HG03575 (cell line): ENCODE results near the gene SUSD6.

Experiments used
- ATAC-seq: cut with Tn5 transposase; IDR thresholded peaks from one replicate; pipeline ENCODE4 v1.9.1; 2021; ENCODE audit not compliant: unreplicated experiment, insufficient number of reproducible peaks, low FRiP score; ENCODE audit errors: extremely low read depth

The SUSD6 gene

GRCh38 chr14:69699748-69700303 lies 88.4 kb downstream of the SUSD6 start:
- ATAC-seq: no peak

GRCh38 chr14:69700575-69700974 lies 89.2 kb downstream of the SUSD6 start:
- ATAC-seq: no peak

- no peak for ATAC-seq
These were observed 89.9 kb downstream of the SUSD6 start for GRCh38 chr14:69701291-69701690.

- ATAC-seq: no peak
These were observed 90.5 kb downstream of the SUSD6 start for GRCh38 chr14:69701857-69702256.

- ATAC-seq: no peak
These were observed 91.9 kb downstream of the SUSD6 start for GRCh38 chr14:69703047-69704039.

- no peak for ATAC-seq
These were observed 92.9 kb downstream of the SUSD6 start for GRCh38 chr14:69704319-69704718.

- ATAC-seq: no peak
These were observed 94.3 kb downstream of the SUSD6 start for GRCh38 chr14:69705706-69706105.

- ATAC-seq: no peak
These were observed 96.7 kb downstream of the SUSD6 start for GRCh38 chr14:69708049-69708448.

GRCh38 chr14:69708586-69709560 lies 97.5 kb downstream of the SUSD6 start:
- ATAC-seq: no peak

GRCh38 chr14:69710378-69710777 lies 99.0 kb downstream of the SUSD6 start:
- no peak for ATAC-seq

GRCh38 chr14:69711065-69711464 lies 99.7 kb downstream of the SUSD6 start:
- no peak for ATAC-seq

- no peak for ATAC-seq
These were observed 100.1 kb downstream of the SUSD6 start for GRCh38 chr14:69711477-69711876.

GRCh38 chr14:69711881-69712560 lies 100.6 kb downstream of the SUSD6 start:
- ATAC-seq: no peak

GRCh38 chr14:69712599-69713088 lies 101.2 kb downstream of the SUSD6 start:
- ATAC-seq: no peak

- no peak for ATAC-seq
These were observed 101.9 kb downstream of the SUSD6 start for GRCh38 chr14:69713209-69713781.

GRCh38 chr14:69713993-69714679 lies 102.7 kb downstream of the SUSD6 start:
- ATAC-seq: no peak

GRCh38 chr14:69715725-69716477 lies 104.5 kb downstream of the SUSD6 start:
- ATAC-seq: no peak
